GM13976 (cell line): ENCODE data around the gene SCARF1.

Experiments used
- DNase-seq: peaks from one replicate; pipeline ENCODE4 v3.0.0; 2012; ENCODE audit warnings: low spot score
- in situ Hi-C: fragments of 300-500 bp; cut with MboI; formaldehyde crosslinking; loops from one replicate; pipeline ENCODE4 v1.12.0; 2022; ENCODE audit warnings: low sequenced_read_pairs, mixed read lengths, inconsistent platforms; ENCODE audit not compliant: unreplicated experiment
- TF ChIP-seq, protein P1 (sequence below): IDR thresholded peaks from 2 replicates; pipeline ENCODE4 v1.5.1; 2012; ENCODE audit warnings: borderline replicate concordance, mild to moderate bottlenecking; ENCODE audit not compliant: insufficient read depth; ENCODE audit errors: extremely low read depth, missing control alignments, control extremely low read depth

Gene SCARF1

DNA sequence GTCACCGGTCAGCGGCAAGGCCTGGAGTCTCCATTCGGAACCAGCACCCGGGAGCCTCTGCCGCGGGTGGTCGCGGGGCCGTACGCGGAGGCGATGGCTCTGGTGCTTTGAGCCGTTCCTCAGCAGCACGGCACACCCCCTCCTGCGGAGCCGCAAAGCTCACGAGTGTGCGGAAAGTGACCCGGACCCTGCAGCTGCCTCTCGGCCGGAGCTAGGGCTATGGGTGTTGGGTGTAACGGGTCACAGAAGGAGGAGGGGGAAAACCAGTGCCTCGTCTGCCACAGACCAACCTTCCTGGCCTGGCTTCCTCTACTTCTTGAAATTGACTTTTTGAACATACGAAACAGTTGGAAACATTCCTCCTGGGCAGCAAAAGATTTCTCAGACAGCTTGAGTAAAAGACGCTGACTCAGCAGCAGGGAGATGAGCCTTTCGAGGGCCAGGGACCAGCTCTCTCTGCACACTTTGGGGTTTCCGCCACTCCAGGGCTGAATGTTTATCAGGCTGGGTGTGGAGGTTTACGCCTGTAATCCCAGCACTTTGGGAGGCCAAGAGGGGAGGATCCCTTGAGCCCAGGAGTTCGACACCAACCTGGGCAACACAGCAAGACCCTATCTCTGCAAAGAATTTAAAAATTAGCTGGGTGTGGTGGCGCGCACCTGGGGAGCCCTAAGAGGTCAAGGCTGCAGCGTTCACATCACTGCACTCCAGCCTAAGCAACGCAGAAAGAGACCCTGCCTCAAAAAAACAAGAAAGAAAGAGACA, 56.5 kb downstream of the SCARF1 start:
- in situ Hi-C loops, result no loop called here
- DNase-seq, result no peak
- TF ChIP-seq, protein P1, sequence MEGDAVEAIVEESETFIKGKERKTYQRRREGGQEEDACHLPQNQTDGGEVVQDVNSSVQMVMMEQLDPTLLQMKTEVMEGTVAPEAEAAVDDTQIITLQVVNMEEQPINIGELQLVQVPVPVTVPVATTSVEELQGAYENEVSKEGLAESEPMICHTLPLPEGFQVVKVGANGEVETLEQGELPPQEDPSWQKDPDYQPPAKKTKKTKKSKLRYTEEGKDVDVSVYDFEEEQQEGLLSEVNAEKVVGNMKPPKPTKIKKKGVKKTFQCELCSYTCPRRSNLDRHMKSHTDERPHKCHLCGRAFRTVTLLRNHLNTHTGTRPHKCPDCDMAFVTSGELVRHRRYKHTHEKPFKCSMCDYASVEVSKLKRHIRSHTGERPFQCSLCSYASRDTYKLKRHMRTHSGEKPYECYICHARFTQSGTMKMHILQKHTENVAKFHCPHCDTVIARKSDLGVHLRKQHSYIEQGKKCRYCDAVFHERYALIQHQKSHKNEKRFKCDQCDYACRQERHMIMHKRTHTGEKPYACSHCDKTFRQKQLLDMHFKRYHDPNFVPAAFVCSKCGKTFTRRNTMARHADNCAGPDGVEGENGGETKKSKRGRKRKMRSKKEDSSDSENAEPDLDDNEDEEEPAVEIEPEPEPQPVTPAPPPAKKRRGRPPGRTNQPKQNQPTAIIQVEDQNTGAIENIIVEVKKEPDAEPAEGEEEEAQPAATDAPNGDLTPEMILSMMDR, result no peak

DNA sequence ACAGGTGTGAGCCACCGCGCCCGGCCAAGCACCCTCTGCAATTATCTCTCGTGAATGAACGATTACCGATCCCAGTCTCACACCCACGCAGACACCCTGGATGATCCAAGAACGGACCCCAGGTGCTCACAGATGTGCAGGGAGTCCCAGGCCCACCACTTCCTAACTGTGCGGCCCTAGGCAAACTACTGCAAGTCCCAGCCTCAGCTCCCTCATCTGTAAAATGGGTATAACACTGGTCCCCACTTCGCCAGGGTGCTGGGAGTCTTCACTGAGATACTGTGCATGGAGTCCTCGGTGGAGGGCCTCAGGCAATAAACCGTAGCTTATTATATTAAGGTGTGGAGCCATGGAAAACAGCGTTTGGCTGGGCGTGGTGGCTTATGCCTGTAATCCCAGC, 61.4 kb downstream of the SCARF1 start:
- TF ChIP-seq, protein P1, result no peak

More for the DNA sequence above, 61.4 kb downstream of the SCARF1 start:
- no peak for DNase-seq
- in situ Hi-C loops, result no loop called here
